Ovary (tissue), 3 donors: ENCODE data around the gene LMOD3.

ENCODE experiments used
- CTCF ChIP-seq, 3 donors: fragments of 450-650 bp in 2 of 3; fragments of 200-600 bp in 1 of 3; IDR thresholded peaks; one replicate each; pipeline versions ENCODE4 v1.5.1 to v1.8.0; 2016 to 2022; ENCODE audit warnings: antibody characterized with exemption in 3 of 3, mild to moderate bottlenecking in 1 of 3
- EP300 ChIP-seq: sonication (generic); formaldehyde crosslinking; IDR thresholded peaks from one replicate; pipeline ENCODE4 v1.6.1; 2017; ENCODE audit warnings: antibody characterized with exemption
- POLR2A ChIP-seq: fragments of 450-650 bp; IDR thresholded peaks from one replicate; pipeline ENCODE4 v1.6.1; 2017; ENCODE audit warnings: antibody characterized with exemption, mild to moderate bottlenecking, moderate library complexity
- donor health status: DM: no; HTN: no; CAD: no.

GRCh38 chr3:69094467-69095205 lies 27.8 kb downstream of the LMOD3 start:
- TF ChIP-seq CTCF (IDR thresholded peaks at IDR 0.05) (no peak), POLR2A (no peak), EP300 (no peak)
